WTC11 (cell line): ENCODE results near the gene LCLAT1. TPM values are rescaled to one million over a fixed set of nuclear protein-coding genes. Genes with fewer than 3 reads are reported as not detected.

Source experiments
- ATAC-seq: fragments of 200-7000 bp; cut with Tn5 transposase; 2 replicates; pipeline ENCODE4 v1.10.0; 2021; ENCODE audit warnings: mild to moderate bottlenecking, moderate library complexity
- CTCF ChIA-PET: fragments of 300-600 bp; sonication (Branson Sonifier 250); formaldehyde crosslinking; loops from one replicate; lab custom pipeline; 2021; ENCODE audit warnings: antibody characterized with exemption; lab: Charles Lee
- POLR2A ChIA-PET: fragments of 350-600 bp; sonication (Branson Sonifier 250); formaldehyde crosslinking; loops from one replicate; lab custom pipeline; 2021; ENCODE audit warnings: antibody characterized with exemption; lab: Charles Lee
- DNase-seq: peaks from one replicate; pipeline ENCODE4 v3.0.0; 2021; ENCODE audit warnings: low spot score
- H3K27ac Mint-ChIP-seq: 2 replicates; pipeline ENCODE4 v1.8.0; 2021; ENCODE audit warnings: mixed read lengths
- H3K27me3 Mint-ChIP-seq: 2 replicates; pipeline ENCODE4 v1.8.0; 2021; ENCODE audit warnings: low read depth, mild to moderate bottlenecking, moderate library complexity, mixed read lengths
- H3K36me3 Mint-ChIP-seq: 2 replicates; pipeline ENCODE4 v1.8.0; 2021; ENCODE audit warnings: mixed read lengths
- H3K4me1 Mint-ChIP-seq: 2 replicates; pipeline ENCODE4 v1.8.0; 2022; ENCODE audit warnings: mixed read lengths
- H3K4me3 Mint-ChIP-seq: 2 replicates; pipeline ENCODE4 v1.8.0; 2021; ENCODE audit warnings: mild to moderate bottlenecking, moderate library complexity, mixed read lengths
- H3K9me3 Mint-ChIP-seq: 2 replicates; pipeline ENCODE4 v1.8.0; 2021; ENCODE audit warnings: mixed read lengths
- AFF4 ChIP-seq: sonication (generic); formaldehyde crosslinking; IDR thresholded peaks from 2 replicates; pipeline ENCODE4 v1.8.1; 2023; ENCODE audit warnings: mild to moderate bottlenecking, missing genetic modification reagents, borderline replicate concordance
- CBFB ChIP-seq: sonication (generic); formaldehyde crosslinking; IDR thresholded peaks from 2 replicates; pipeline ENCODE4 v1.8.1; 2022; ENCODE audit warnings: mild to moderate bottlenecking, low read depth, missing genetic modification reagents
- CREB1 ChIP-seq: sonication (generic); formaldehyde crosslinking; IDR thresholded peaks from 2 replicates; pipeline ENCODE4 v1.8.0; 2023; ENCODE audit warnings: mild to moderate bottlenecking, missing genetic modification reagents
- CREM ChIP-seq: sonication (generic); formaldehyde crosslinking; IDR thresholded peaks from 2 replicates; pipeline ENCODE4 v1.8.1; 2022; ENCODE audit warnings: mild to moderate bottlenecking, missing genetic modification reagents, moderate library complexity
- CTCF ChIP-seq: fragments of 200-600 bp; IDR thresholded peaks from 2 replicates; pipeline ENCODE4 v1.8.0; 2022; ENCODE audit warnings: antibody characterized with exemption
- ERG ChIP-seq: fragments of 250-450 bp; sonication (Bioruptor Pico); IDR thresholded peaks from 2 replicates; pipeline ENCODE4 v1.8.0; 2021; ENCODE audit warnings: mild to moderate bottlenecking
- FOXP4 ChIP-seq: sonication (generic); formaldehyde crosslinking; IDR thresholded peaks from 2 replicates; pipeline ENCODE4 v1.8.0; 2022; ENCODE audit warnings: mild to moderate bottlenecking, missing genetic modification reagents
- MAX ChIP-seq: sonication (generic); formaldehyde crosslinking; IDR thresholded peaks from 2 replicates; pipeline ENCODE4 v1.8.0; 2022; ENCODE audit warnings: mild to moderate bottlenecking, missing genetic modification reagents
- NFYB ChIP-seq: sonication (generic); formaldehyde crosslinking; conservative IDR thresholded peaks from 2 replicates; pipeline ENCODE4 v1.8.0; 2022; ENCODE audit warnings: low read depth, missing genetic modification reagents
- NR3C1 ChIP-seq: sonication (generic); formaldehyde crosslinking; conservative IDR thresholded peaks from 2 replicates; pipeline ENCODE4 v1.8.1; 2023; ENCODE audit warnings: low read depth, mild to moderate bottlenecking, missing genetic modification reagents
- OVOL2 ChIP-seq: fragments of 250-450 bp; sonication (Bioruptor Pico); IDR thresholded peaks from 2 replicates; pipeline ENCODE4 v1.9.0; 2021; ENCODE audit warnings: mild to moderate bottlenecking, borderline replicate concordance
- PREB ChIP-seq: sonication (generic); formaldehyde crosslinking; IDR thresholded peaks from 2 replicates; pipeline ENCODE4 v1.8.1; 2022; ENCODE audit warnings: mild to moderate bottlenecking, missing genetic modification reagents, moderate library complexity, borderline replicate concordance
- SOX15 ChIP-seq: fragments of 250-450 bp; sonication (Bioruptor Pico); IDR thresholded peaks from 2 replicates; pipeline ENCODE4 v1.9.0; 2021; ENCODE audit warnings: mild to moderate bottlenecking
- ZNF219 ChIP-seq: sonication (generic); formaldehyde crosslinking; IDR thresholded peaks from 2 replicates; pipeline ENCODE4 v1.8.0; 2023; ENCODE audit warnings: missing genetic modification reagents, mild to moderate bottlenecking, borderline replicate concordance
- ZNF396 ChIP-seq: fragments of 250-450 bp; sonication (Bioruptor Pico); IDR thresholded peaks from 2 replicates; pipeline ENCODE4 v1.8.0; 2021; ENCODE audit warnings: mild to moderate bottlenecking, moderate library complexity, borderline replicate concordance
- ZSCAN18 ChIP-seq: fragments of 250-450 bp; sonication (Bioruptor Pico); IDR thresholded peaks from 2 replicates; pipeline ENCODE4 v2.1.2; 2022; ENCODE audit warnings: mild to moderate bottlenecking, moderate library complexity
- total RNA-seq: library from RNA; stranded (reverse); gene quantifications from 3 replicates; pipeline ENCODE4 v1.2.3, GENCODE V29; 2021

LCLAT1 gene
- total RNA-seq, 1 experiment from 2014 or later = 22.3 TPM

GRCh38 chr2:30448308-30448707 is 1.3 kb downstream of the LCLAT1 start:
- Mint-ChIP-seq H3K4me3 (peak overlapping the region; percentile 87), H3K4me1 (peaks cover 22% of the 10 kb centered on the region), H3K9me3 (no peaks in the 10 kb centered on the region), H3K27ac (no peak overlapping the region), H3K36me3 (peaks cover 5% of the 10 kb centered on the region; the same call in 1 of the 2 replicates), H3K27me3 (peaks cover 13% of the 10 kb centered on the region)
- CTCF ChIA-PET = no interaction called here
- TF ChIP-seq CREB1 (CRISPR knock-in tag) = no peak
- TF ChIP-seq NFYB (CRISPR knock-in tag) = no peak
- no peak for TF ChIP-seq CTCF
- no peak for TF ChIP-seq MAX (CRISPR knock-in tag)
- DNase-seq (no peak), ATAC-seq (no peak)
- POLR2A ChIA-PET = no interaction called here

GRCh38 chr2:30448866-30449265 is 1.8 kb downstream of the LCLAT1 start:
- peaks cover 26% of the 10 kb centered on the region for H3K4me1 Mint-ChIP-seq
- no peak overlapping the region for H3K27ac Mint-ChIP-seq
- peaks cover 5% of the 10 kb centered on the region; the same call in 1 of the 2 replicates for H3K36me3 Mint-ChIP-seq
- ATAC-seq (no peak), DNase-seq (no peak)
- ChIA-PET POLR2A (no interaction called here), CTCF (no interaction called here)
- peaks cover 13% of the 10 kb centered on the region for H3K27me3 Mint-ChIP-seq
- H3K4me3 Mint-ChIP-seq = peak overlapping the region; percentile 87
- no peaks in the 10 kb centered on the region for H3K9me3 Mint-ChIP-seq
- no peak for TF ChIP-seq AFF4
- no peak for TF ChIP-seq FOXP4 (CRISPR knock-in tag)
- no peak for TF ChIP-seq ZNF219 (CRISPR knock-in tag)
- no peak for TF ChIP-seq CBFB (CRISPR knock-in tag)
- no peak for TF ChIP-seq SOX15 (CRISPR knock-in tag)
- TF ChIP-seq OVOL2 (CRISPR knock-in tag) = no peak
- TF ChIP-seq ZNF396 (CRISPR knock-in tag) = no peak
- TF ChIP-seq PREB (CRISPR knock-in tag) = no peak
- TF ChIP-seq ZSCAN18 (CRISPR knock-in tag) = no peak
- no peak for TF ChIP-seq ERG
- no peak for TF ChIP-seq CREM (CRISPR knock-in tag)
- no peak for TF ChIP-seq CTCF
- no peak for TF ChIP-seq NR3C1
